GM19455 (cell line): ENCODE results near the gene UNKL.
A peak's percentile ranks its signal among the peaks of the same experiment; 100 is the strongest.

Source experiments
- ATAC-seq: cut with Tn5 transposase; IDR thresholded peaks from one replicate; pipeline ENCODE4 v1.9.1; 2021; ENCODE audit not compliant: unreplicated experiment

The UNKL gene

DNA sequence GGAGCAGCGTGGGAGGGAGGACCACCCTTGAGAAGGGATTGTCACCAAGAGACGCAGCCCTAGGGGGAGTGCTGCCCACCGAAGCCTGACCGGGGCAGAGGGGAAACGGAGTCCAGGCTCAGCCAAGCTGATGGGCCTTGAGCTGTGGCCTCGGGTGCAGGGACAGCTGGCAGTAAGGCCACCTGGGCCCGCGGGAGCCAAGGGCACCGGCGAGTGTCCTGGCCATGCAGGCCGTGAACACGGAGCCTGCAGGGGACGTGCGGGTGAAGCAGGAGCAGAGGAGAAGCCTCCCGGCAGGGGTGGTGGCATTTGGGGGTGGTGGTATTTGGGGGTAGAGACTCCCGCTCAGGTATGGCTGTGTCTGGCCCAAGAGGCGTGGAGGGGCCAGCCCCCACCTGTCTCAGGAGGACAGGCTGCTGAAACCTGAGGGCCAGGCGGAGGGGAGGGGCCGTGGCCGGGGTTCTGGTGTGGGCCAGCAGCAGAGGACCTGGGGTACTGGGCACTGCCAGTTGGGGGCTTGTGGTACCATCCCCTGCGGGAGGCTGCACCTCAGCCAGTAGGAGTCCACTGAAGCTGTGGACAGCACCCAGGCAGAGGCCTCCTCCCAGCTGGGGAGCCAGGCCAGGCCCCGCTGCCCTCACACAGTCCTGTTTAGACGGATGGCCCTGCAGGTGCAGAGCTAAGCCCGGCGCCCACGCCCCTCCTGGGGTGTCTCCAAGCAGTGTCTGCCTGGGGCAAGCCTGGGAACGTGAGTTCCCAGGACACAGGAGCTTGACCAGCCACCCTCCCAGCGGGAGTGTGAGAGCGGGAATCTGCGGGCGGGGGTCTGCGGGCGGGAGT, 58.2 kb downstream of the UNKL start:
- ATAC-seq: no peak

- ATAC-seq: no peak
Observed at GRCh38 chr16:1355591-1355990, 58.9 kb downstream of the UNKL start.

- no peak for ATAC-seq
Observed at GRCh38 chr16:1354815-1355540, 59.5 kb downstream of the UNKL start.

DNA sequence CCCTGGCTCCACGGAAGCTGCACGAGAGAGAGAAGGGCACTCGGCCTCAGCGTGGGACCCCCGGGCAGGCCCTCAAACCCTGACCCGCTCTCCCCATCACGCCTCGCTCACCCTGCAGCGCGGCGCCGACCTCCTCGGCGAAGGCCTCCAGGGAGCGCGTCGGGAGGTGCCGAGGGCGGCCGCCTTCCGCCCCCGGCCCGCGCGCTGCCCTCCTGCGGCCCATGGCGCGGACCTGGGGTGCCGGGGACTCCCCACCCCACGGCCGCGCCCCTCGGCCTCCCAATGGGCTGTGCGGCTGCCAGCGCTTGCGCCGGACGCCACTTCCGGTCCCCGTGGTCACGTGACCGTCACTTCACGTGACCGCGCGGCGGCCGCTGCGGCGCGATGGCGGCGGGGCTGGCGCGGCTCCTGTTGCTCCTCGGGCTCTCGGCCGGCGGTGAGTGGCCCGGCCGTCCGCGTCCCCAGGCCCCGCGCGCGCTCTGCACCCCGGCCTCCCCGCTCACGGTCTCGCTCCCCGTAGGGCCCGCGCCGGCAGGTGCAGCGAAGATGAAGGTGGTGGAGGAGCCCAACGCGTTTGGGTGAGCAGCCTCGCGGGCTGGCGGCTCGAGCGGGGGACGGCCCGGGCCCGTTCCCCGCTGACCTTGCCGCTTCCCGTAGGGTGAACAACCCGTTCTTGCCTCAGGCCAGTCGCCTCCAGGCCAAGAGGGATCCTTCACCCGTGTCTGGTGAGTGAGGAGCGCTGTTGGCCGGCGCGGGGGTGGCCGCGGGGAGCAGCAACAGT, 62.7 kb downstream of the UNKL start, which contains the start of the genes GNPTG and TSR3:
Gene GNPTG, plus strand, starts transcription at position 350 of the 781 bp plus-strand sequence. Its CDS starts 35 bp downstream, at position 385.
Gene TSR3, minus strand, starts transcription at position 297 of the 781 bp plus-strand sequence. Its CDS starts 74 bp downstream, at position 223.
- ATAC-seq: peak; percentile 65

DNA sequence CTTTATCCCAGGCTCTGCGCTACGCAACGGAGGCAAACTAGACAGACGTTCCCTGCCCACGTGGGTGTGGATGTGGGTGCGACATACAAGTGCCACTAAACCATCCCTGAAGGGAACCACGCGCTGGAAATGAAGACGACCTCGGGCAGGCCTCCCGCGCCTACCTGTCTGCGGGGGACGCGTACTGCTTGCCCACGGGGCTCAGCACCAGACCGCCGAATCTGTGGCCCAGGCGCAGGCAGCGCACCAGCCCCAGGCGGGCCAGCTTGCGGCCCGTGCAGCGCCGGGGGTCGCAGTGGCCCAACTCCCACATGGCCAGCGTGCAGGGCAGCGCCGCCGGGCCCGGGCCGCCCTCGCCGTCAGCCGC, 63.3 kb downstream of the UNKL start:
- ATAC-seq: peak; percentile 13

DNA sequence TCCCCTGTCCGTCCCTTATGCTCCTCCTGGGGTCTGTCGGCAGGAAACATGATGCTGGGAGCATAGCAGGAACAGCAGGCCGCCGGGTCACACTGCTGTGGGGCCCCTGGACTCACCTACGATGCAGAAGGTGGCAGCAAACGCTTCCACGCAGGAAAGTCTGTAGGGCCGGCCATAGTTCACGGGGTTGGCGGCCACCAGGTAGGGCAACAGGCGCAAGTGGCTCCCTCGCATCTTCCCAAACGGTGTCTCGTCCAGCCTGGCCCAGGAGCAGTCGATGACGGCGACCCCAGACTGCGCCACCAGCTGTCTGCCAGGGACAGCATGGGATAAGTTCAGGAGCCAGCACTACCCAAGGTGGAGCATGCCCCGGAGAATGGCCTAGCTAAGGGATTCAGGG, 63.8 kb downstream of the UNKL start:
- ATAC-seq: no peak

GRCh38 chr16:1349951-1350350, 64.6 kb downstream of the UNKL start:
- no peak for ATAC-seq

- ATAC-seq: no peak
Observed at GRCh38 chr16:1349351-1349750, 65.2 kb downstream of the UNKL start.

DNA sequence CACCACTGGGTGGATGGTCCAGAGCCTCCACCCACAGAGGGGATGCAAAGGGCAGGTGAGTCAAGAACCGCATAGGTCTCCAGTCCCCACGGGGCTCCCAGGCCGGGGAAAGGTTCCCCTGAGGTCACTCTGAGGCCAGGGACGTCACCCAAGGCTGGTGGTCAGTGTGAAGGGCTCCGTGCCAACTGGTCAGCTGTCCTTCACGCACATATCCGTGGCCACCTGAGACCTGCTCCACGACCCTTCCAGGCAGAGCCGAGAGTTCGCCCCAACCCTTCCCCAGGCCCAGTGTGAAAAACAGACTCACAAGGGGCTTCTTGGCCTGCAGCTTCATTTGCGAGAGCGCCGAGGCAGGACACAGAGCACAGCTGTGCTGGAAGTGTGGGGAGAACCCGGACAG, 65.6 kb downstream of the UNKL start:
- no peak for ATAC-seq

- ATAC-seq: no peak
Observed at GRCh38 chr16:1348441-1348840, 66.1 kb downstream of the UNKL start.

DNA sequence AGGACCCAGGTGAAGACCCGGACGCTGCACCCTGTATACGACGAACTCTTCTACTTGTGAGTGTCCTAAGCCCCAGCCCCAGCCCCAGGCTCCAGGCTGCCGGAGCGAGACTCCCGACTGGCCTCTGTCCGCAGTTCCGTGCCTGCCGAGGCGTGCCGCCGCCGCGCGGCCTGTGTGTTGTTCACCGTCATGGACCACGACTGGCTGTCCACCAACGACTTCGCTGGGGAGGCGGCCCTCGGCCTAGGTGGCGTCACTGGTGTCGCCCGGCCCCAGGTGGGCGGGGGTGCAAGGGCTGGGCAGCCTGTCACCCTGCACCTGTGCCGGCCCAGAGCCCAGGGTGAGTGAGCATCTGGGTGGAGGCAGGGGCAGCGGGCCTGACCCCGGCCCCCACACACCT, 66.5 kb downstream of the UNKL start:
- no peak for ATAC-seq

GRCh38 chr16:1347286-1347855, 67.1 kb downstream of the UNKL start:
- no peak for ATAC-seq

DNA sequence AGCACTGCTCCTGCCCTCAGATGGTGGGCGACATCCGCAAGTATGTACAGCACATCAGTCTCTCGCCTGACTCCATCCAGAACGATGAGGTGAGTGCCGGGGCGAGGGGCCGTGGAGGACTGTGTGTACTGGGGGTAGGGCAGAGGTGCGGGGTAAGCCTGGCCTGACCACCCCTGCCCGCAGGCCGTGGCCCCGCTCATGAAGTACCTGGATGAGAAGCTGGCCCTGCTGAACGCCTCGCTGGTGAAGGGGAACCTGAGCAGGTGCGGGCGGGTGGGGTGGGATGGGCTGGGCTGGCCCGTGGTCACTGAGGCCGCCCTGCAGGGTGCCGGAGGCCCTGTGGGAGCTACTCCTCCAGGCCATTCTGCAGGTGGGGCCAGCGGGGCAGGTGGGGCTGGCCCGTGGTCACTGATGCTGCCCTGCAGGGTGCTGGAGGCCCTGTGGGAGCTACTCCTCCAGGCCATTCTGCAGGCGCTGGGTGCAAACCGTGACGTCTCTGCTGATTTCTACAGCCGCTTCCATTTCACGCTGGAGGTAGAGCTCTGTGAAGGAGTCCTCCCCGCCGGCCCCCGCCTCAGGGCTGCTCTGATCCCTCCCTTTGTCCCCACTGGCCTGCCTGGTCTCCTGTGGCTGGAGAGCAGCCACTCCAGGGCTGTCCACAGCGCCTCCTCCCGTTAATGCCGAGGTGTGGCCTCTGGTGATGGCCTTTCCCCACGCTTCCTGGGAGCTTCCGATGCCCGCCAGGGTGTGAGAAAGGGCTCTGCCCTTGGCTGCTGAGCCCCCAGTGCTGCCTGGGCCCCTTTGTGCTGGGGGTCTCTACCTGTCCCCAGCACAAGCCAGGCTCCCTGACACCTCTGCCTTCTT, 67.8 kb downstream of the UNKL start:
- no peak for ATAC-seq

GRCh38 chr16:1345651-1346421, 68.7 kb downstream of the UNKL start:
- no peak for ATAC-seq

DNA sequence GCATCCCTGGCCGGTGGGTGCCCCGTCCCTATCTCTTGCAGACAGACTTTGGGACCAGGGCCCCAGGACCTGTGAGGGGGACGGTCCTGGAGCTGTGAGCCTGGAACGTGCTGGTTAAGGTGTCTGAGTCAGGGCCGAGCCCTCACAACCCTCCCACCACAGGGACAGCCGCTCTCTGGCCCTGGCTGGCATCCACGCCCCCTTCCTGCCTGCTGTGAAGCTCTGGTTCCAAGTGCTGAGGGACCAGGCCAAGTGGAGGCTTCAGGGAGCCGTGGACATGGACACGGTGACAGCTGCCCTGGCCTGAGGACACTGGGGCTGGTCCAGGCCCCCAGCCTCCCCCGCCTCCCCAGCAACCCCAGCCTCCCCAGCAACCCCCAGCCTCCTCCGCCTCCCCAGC, 69.4 kb downstream of the UNKL start:
- no peak for ATAC-seq

DNA sequence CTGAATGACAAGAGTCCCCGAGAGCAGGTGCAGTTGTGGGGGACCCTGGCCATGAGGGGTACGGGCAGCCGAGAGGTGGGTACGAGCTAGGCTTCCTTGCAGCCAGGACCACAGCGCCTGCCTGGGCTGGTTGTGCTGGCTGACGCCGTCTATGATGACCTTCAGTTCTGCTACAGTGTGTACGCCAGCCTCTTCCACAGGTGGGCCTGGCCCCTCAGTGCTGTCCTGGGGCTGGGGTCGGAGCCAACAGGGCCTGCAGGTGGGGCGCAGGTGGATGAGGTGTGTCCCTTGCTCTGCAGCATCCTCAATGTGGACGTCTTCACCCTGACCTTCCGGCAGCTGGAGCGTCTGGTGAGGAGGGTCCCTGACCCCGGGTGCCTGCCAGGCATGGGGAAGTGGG, 70.0 kb downstream of the UNKL start:
- no peak for ATAC-seq

DNA sequence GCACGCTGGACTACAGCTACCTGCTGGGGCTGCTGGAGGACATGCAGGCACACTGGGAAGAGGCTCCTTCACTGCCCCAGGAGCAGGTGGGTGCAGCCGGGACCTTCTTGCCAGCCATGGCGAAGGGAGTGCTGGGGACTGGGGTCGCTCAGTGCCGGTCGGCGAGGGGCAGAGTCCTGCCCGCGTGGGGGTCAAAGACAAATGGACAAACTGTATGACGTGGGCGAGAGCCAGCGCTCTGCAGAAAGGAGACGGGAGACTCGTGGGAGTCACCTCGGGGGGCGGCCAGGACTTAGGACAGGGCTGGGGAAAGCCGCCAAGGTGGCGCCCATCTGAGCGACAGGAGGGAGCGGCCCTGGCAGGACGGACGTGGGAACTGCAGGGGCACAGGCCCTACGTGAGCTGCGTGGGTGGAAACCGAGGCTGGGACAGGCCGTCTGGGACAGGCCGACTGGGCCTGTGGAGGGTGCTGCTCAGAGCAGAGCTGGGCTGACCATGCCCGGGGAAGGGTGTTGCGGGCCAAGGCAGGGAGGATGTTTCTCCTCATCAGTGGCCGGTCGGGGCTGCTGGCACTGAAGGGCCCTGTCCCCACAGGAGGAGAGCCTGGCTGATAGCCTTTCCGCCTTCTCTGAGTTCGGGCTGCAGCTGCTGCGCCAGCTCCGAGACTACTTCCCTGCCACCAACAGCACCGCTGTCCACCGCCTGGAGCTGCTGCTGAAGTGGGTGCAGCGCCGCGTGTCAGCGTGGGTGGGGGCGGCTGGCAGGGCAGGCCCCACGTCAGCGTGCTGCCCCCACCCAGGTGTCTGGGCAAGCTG, 70.9 kb downstream of the UNKL start:
- ATAC-seq: no peak
